Heart left ventricle (tissue), 16 donors: Measurements from ENCODE around the gene ASCC2. TPM values are rescaled to one million over a fixed set of nuclear protein-coding genes. Genes with fewer than 3 reads are reported as not detected.
A peak's percentile ranks its signal among the peaks of the same experiment; 100 is the strongest.
"Not testable (repeated sequence)": the region's sequence is repeated elsewhere in the genome, so short reads cannot be mapped to it uniquely, and the experiment has no call there.

Experiments
- ATAC-seq, 4 donors: fragments of 200-7000 bp; cut with Tn5 transposase; one replicate each; pipeline ENCODE4 v1.9.1; 2020 to 2022; ENCODE audit warnings: moderate library complexity in 4 of 4, mild to moderate bottlenecking in 3 of 4, moderate number of reproducible peaks in 1 of 4
- DNase-seq, 5 donors: peaks; one replicate each; pipeline ENCODE4 v3.0.0-alpha.2; 2020
- H3K27ac ChIP-seq, 12 donors: fragments of 200-600 bp; sonication (generic) in 4 of 12; one replicate each; pipeline versions ENCODE4 v1.5.0 to v1.8.0; 2016 to 2022; ENCODE audit warnings: mild to moderate bottlenecking in 2 of 12
- H3K27me3 ChIP-seq, 9 donors: fragments of 200-600 bp; sonication (generic) in 2 of 9; one replicate each; pipeline versions ENCODE4 v1.5.1 to v1.8.0; 2016 to 2022; ENCODE audit warnings: mild to moderate bottlenecking in 3 of 9
- H3K36me3 ChIP-seq, 9 donors: fragments of 200-600 bp; sonication (generic) in 2 of 9; one replicate each; pipeline versions ENCODE4 v1.5.0 to v1.8.0; 2018 to 2022; ENCODE audit warnings: mild to moderate bottlenecking in 2 of 9
- H3K4me1 ChIP-seq, 12 donors: fragments of 200-600 bp; sonication (generic) in 4 of 12; one replicate each; pipeline versions ENCODE4 v1.5.0 to v1.8.0; 2016 to 2022; ENCODE audit warnings: mild to moderate bottlenecking in 3 of 12
- H3K4me3 ChIP-seq, 12 donors: fragments of 200-600 bp; sonication (generic) in 4 of 12; one replicate each; pipeline versions ENCODE4 v1.5.0 to v1.8.0; 2017 to 2022; ENCODE audit warnings: mild to moderate bottlenecking in 9 of 12, moderate library complexity in 4 of 12
- H3K9me3 ChIP-seq, 12 donors: fragments of 200-600 bp; sonication (generic) in 4 of 12; one replicate each; pipeline versions ENCODE4 v1.5.0 to v1.8.0; 2016 to 2022; ENCODE audit warnings: mild to moderate bottlenecking in 1 of 12
- POLR2A ChIP-seq, 2 donors: fragments of 450-650 bp; IDR thresholded peaks; one replicate each; pipeline ENCODE4 v1.6.1; 2017; ENCODE audit warnings: antibody characterized with exemption in 2 of 2, mild to moderate bottlenecking in 2 of 2, moderate library complexity in 2 of 2
- WGBS, 4 donors: extraction: QIAGEN DNeasy Blood & Tissue Kit in 2 of 4; methylation state at CpG; one replicate each; pipeline versions ENCODE4 v1.1.5 to v1.1.7; 2013 to 2018; 5-methylcytosine and 5-hydroxymethylcytosine counted together
- intact Hi-C, 10 donors: fragments of 100-400 bp; cut with DNase I; formaldehyde crosslinking; loops; one replicate each; pipeline versions ENCODE4 v1.11.1 to v1.14.2; 2022
- polyA plus RNA-seq, 2 donors: library from polyadenylated mRNA; stranded (reverse); fragments of 200-250 nt; gene quantifications; one replicate each; pipeline ENCODE4 v1.2.3, GENCODE V29; 2013
- total RNA-seq, 9 donors: library from RNA; depleted of rRNA in 2 of 9; stranded (reverse); fragments of >200 nt in 2 of 9; fragmentation: NEBNext Ultra II Directional in 3 of 9; extraction: Animal tissue kit (Norgen Biotek cat#: 25700) in 3 of 9; gene quantifications; one replicate each; pipeline versions ENCODE4 v1.1.0 to v1.2.4, GENCODE V29; 2016 to 2023
- TF ChIP-seq, protein P1 (sequence below), 12 donors: fragments of 200-600 bp; sonication (generic) in 4 of 12; IDR thresholded peaks; one replicate each; pipeline versions ENCODE4 v1.5.0 to v1.8.0; 2018 to 2022; ENCODE audit warnings: antibody characterized with exemption in 12 of 12, mild to moderate bottlenecking in 5 of 12
- donor health status: ischemic (EF 13 %, LVEDD 7.1; RV severe dilation, severe dysfunction).
- donor health status: healthy with polysubstance abuse.
- donor health status: DM: no; HTN: yes; CAD: no.
- donor health status: DM: no; HTN: no; CAD: no.
- donor health status: ischemic (EF 25% LVEDD 6.9; RV normal size, moderate dysfunction).
- donor health status: ischemic (EF 25% LVEDD 5.7; RV mildly dilated, moderate dysfunction).
- donor health status: healthy.
- donor health status: DM: yes; HTN: yes; CAD: no.
- donor health status: ischemic (EF 35%, LVEDD 5.7; RV mildly dilated, moderate dysfunction).
- donor health status: nonischemic (EF 11% LVEDD 7.7; RV severe dilation, severe dysfunction).
- donor health status: DM: yes; HTN: yes; CAD: no.
- donor health status: PGD.
- donor health status: ischemic (EF 29% LVEDD 5.4; RV normal size, mild dysfunction).
- donor health status: nonischemic (EF 23%, LVEDD 6.1; RV moderate dilation, normal function).

ASCC2 gene
- total and polyA plus RNA-seq, 11 donors: 23.6 to 77.1 (median 36.7) TPM

DNA sequence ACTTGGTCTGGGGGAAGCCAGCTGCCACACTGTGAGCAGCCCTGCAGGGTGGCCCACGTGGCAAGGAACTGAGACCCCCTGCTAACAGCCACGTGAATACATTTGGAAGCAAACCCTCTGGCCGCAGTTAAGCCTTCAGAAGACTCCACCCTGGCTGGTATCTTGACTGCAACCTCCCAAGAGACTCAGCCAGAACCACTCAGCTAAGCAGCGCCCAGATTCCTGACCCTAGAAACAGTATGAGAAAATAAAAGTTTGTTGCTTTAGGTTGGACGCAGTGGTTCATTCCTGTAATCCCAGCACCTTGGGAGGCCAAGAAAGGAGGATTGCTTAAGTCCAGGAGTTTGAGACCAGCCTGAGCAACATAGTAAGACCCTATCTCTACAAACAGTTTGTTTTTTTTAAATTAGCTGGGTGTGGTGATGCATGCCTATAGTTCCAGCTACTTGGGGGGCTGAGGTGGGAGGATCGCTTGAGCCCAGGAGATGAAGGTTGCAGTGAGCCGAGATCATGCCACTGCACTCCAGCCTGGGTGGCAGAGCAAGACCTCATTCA, 79.9 kb downstream of the ASCC2 start:
- no peaks in the 10 kb centered on the region for H3K27me3 ChIP-seq
- H3K4me1 ChIP-seq: peaks cover 0 to 17% (median 5%) of the 10 kb centered on the region in 12 donors
- no peaks in the 10 kb centered on the region for H3K9me3 ChIP-seq
- no peak overlapping the region for H3K27ac ChIP-seq
- H3K4me3 ChIP-seq: no peak overlapping the region
- intact Hi-C loops: no loop called here
- ATAC-seq (no peak), DNase-seq (no peak)
- TF ChIP-seq, protein P1, sequence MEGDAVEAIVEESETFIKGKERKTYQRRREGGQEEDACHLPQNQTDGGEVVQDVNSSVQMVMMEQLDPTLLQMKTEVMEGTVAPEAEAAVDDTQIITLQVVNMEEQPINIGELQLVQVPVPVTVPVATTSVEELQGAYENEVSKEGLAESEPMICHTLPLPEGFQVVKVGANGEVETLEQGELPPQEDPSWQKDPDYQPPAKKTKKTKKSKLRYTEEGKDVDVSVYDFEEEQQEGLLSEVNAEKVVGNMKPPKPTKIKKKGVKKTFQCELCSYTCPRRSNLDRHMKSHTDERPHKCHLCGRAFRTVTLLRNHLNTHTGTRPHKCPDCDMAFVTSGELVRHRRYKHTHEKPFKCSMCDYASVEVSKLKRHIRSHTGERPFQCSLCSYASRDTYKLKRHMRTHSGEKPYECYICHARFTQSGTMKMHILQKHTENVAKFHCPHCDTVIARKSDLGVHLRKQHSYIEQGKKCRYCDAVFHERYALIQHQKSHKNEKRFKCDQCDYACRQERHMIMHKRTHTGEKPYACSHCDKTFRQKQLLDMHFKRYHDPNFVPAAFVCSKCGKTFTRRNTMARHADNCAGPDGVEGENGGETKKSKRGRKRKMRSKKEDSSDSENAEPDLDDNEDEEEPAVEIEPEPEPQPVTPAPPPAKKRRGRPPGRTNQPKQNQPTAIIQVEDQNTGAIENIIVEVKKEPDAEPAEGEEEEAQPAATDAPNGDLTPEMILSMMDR (IDR thresholded peaks at IDR 0.05): no peak
- TF ChIP-seq POLR2A (IDR thresholded peaks at IDR 0.05): no peak
- peaks cover 0 to 12% (median 0%) of the 10 kb centered on the region in 9 donors for H3K36me3 ChIP-seq
- WGBS, 4 donors: 75 to 92% (median 79%) methylated on average over 7 of the region's 7 CpGs

DNA sequence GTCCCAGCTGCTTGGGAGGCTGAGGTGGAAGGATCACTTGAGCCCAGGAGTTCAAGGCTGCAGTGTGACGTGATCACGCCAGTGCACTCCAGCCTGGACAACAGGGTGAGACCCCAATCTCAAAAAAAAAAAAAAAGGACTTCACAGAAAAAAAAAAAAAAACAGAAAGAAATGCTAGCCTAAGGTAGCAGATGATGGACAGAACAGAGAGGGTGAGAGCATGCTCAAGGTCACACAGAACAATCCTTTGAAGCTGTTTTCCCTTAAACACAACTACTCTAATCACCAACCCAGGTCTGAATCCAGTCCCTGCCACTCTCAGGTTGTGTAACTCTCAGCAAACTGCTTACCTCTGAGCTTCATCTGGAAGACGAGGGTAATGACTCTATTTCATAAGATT, 81.0 kb downstream of the ASCC2 start:
- DNase-seq: no peak
- H3K4me3 ChIP-seq: no peak overlapping the region
- TF ChIP-seq, protein P1 (IDR thresholded peaks at IDR 0.05): no peak
- no peak for TF ChIP-seq POLR2A (IDR thresholded peaks at IDR 0.05)
- no peak for ATAC-seq
- 86 to 97% (median 91%) methylated on average over 3 of the region's 3 CpGs for WGBS, 4 donors
- intact Hi-C loops: no loop called here
- no peaks in the 10 kb centered on the region for H3K9me3 ChIP-seq
- peaks cover 0 to 13% (median 0%) of the 10 kb centered on the region in 9 donors for H3K36me3 ChIP-seq
- H3K27ac ChIP-seq: no peak overlapping the region
- no peaks in the 10 kb centered on the region for H3K27me3 ChIP-seq
- peaks cover 0 to 17% (median 5%) of the 10 kb centered on the region in 12 donors for H3K4me1 ChIP-seq

DNA sequence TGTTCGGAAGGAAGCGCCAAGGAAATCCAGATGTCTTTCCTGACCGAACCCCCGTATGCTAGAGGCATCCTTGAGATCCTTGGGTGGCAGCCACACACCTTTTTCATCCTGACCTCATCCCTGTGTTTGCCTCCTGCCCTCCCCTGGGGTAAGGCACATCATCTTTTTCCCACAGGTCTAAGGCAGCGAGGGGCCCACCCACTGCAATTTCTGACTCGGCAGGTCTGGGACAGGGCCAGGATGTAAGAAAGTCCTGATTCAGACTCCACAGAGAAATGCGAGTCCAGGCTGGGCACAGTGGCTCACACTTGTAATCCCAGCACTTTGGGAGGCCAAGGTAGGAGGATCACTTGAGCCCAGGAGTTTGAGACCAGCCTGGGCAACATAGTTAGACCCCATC, 81.7 kb downstream of the ASCC2 start:
- no peak overlapping the region for H3K4me3 ChIP-seq
- H3K27ac ChIP-seq: no peak overlapping the region
- TF ChIP-seq, protein P1 (IDR thresholded peaks at IDR 0.05): no peak
- no peak for TF ChIP-seq POLR2A (IDR thresholded peaks at IDR 0.05)
- no peak for ATAC-seq
- no peaks in the 10 kb centered on the region for H3K9me3 ChIP-seq
- intact Hi-C loops: no loop called here
- no peaks in the 10 kb centered on the region for H3K27me3 ChIP-seq
- H3K4me1 ChIP-seq: peaks cover 0 to 17% (median 6%) of the 10 kb centered on the region in 12 donors
- H3K36me3 ChIP-seq: peaks cover 0 to 13% (median 0%) of the 10 kb centered on the region in 9 donors
- 79 to 92% (median 88%) methylated on average over 7 of the region's 7 CpGs for WGBS, 4 donors
- DNase-seq: no peak

DNA sequence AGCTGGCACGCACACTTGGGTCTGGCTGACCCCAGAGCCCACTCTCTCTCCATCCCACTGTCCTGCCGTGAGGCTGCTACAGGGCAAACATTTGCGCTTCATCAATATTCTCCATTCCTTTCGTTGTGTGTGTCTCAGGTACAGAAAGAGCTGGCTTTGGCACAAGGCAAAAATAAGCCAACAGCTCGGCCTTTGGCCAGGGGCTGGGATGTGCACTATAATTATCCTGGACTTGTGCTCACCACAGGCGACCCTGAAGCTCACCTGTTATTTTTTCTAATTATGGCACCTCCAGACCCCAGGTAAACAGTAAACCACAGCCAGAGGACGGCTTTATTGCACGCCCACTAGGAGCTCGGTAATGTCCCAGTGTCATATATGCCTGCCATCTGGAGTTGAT, 82.2 kb downstream of the ASCC2 start:
- Histone ChIP-seq H3K36me3 (peaks cover 0 to 13% (median 0%) of the 10 kb centered on the region in 9 donors), H3K4me1 (peaks cover 0 to 17% (median 8%) of the 10 kb centered on the region in 12 donors), H3K4me3 (no peak overlapping the region), H3K27ac (no peak overlapping the region), H3K9me3 (no peaks in the 10 kb centered on the region), H3K27me3 (no peaks in the 10 kb centered on the region)
- DNase-seq (no peak), ATAC-seq (peak; percentile 21 to 47 (median 32))
- intact Hi-C loops: no loop called here
- TF ChIP-seq, protein P1 (IDR thresholded peaks at IDR 0.05): no peak
- no peak for TF ChIP-seq POLR2A (IDR thresholded peaks at IDR 0.05)
- 77 to 86% (median 82%) methylated on average over 9 of the region's 9 CpGs for WGBS, 4 donors

DNA sequence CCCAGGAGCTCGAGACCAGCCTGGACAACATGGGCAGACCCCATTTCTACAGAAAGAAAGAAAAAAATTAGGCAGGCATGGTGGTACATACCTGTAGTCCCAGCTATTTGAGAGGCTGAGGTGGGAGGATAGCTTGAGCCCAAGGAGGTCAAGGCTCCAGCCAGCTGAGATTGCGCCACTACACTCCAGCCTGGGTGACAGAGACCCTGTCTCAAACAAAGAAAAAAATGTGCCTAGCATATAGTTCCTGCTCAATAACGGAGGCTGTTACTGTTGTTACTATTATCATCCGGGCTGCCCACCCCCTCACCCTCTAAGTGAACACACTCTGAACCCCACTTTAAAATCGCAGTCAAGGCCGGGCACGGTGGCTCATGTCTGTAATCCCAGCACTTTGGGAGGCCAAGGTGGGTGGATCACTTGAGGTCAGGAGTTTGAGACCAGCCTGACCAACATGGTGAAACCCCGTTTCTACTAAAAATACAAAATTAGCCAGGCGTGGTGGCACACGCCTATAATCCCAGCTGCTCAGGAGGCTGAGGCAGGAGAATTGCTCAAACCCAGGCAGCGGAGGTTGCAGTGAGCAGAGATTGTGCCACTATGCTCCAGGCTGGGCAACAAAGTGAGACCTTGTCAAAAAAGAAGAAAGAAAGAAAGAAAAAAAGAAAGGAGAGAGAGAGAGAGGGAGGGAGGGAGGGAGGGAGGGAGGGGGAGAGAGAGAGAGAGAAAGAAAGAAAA, 83.2 kb downstream of the ASCC2 start:
- WGBS, 4 donors: 92 to 96% (median 94%) methylated on average over 11 of the region's 11 CpGs
- DNase-seq, H3K27me3 ChIP-seq, H3K9me3 ChIP-seq, H3K27ac ChIP-seq, ATAC-seq, H3K4me3 ChIP-seq, intact Hi-C loops: not testable (repeated sequence)
- peaks cover 0 to 17% (median 8%) of the 10 kb centered on the region in 12 donors for H3K4me1 ChIP-seq
- peaks cover 0 to 19% (median 5%) of the 10 kb centered on the region in 9 donors for H3K36me3 ChIP-seq
